HepG2 (cell line): ENCODE results near the gene ARL4D. TPM values are rescaled to one million over a fixed set of nuclear protein-coding genes. Genes with fewer than 3 reads are reported as not detected.

Source experiments
- ASH2L ChIP-seq: fragments of 300-600, 200-600 bp; sonication (generic); IDR thresholded peaks from 2 replicates; pipeline ENCODE4 v1.7.0; 2017; ENCODE audit warnings: low read depth, mild to moderate bottlenecking, moderate library complexity, mixed read lengths, low read length; ENCODE audit not compliant: insufficient read length
- DMAP1 ChIP-seq: IDR thresholded peaks from 2 replicates; pipeline ENCODE4 v1.6.1; 2016
- E2F1 ChIP-seq: sonication (generic); formaldehyde crosslinking; IDR thresholded peaks from 2 replicates; pipeline ENCODE4 v1.5.0; 2020; ENCODE audit warnings: missing genetic modification reagents
- NFIB ChIP-seq: sonication (generic); formaldehyde crosslinking; IDR thresholded peaks from 2 replicates; pipeline ENCODE4 v1.9.0; 2021; ENCODE audit warnings: missing genetic modification reagents, mild to moderate bottlenecking, borderline replicate concordance
- NPAS2 ChIP-seq: sonication (generic); formaldehyde crosslinking; IDR thresholded peaks from 2 replicates; pipeline ENCODE4 v1.8.0; 2022; ENCODE audit warnings: mild to moderate bottlenecking, missing genetic modification reagents, borderline replicate concordance
- NR2C2 ChIP-seq: sonication (generic); formaldehyde crosslinking; IDR thresholded peaks from 2 replicates; pipeline ENCODE4 v1.4.0; 2020; ENCODE audit warnings: missing genetic modification reagents, mild to moderate bottlenecking, moderate library complexity, borderline replicate concordance
- SMAD9 ChIP-seq: sonication (generic); formaldehyde crosslinking; IDR thresholded peaks from 2 replicates; pipeline ENCODE4 v1.5.1; 2020; ENCODE audit warnings: mild to moderate bottlenecking, missing genetic modification reagents
- SYNCRIP ChIP-seq: fragments of 200-400 bp; formaldehyde crosslinking; IDR thresholded peaks from 2 replicates; pipeline ENCODE4 v1.6.1; 2018; ENCODE audit warnings: mild to moderate bottlenecking, low read depth, low read length; ENCODE audit not compliant: insufficient read depth
- YEATS2 ChIP-seq: sonication (generic); formaldehyde crosslinking; IDR thresholded peaks from 2 replicates; pipeline ENCODE4 v1.4.0; 2020; ENCODE audit warnings: missing genetic modification reagents, borderline replicate concordance
- ZBTB21 ChIP-seq: sonication (generic); formaldehyde crosslinking; IDR thresholded peaks from 2 replicates; pipeline ENCODE4 v1.4.0; 2020; ENCODE audit warnings: missing genetic modification reagents
- ZFP36L2 ChIP-seq: sonication (generic); formaldehyde crosslinking; IDR thresholded peaks from 2 replicates; pipeline ENCODE4 v1.4.0; 2020; ENCODE audit warnings: missing genetic modification reagents
- ZMYM3 ChIP-seq: sonication (generic); formaldehyde crosslinking; IDR thresholded peaks from 2 replicates; pipeline ENCODE4 v1.5.1; 2020; ENCODE audit warnings: mild to moderate bottlenecking, missing genetic modification reagents
- ZNF318 ChIP-seq: sonication (generic); formaldehyde crosslinking; IDR thresholded peaks from 2 replicates; pipeline ENCODE4 v1.4.0; 2020; ENCODE audit warnings: mild to moderate bottlenecking, missing genetic modification reagents
- polyA plus RNA-seq, 8 experiments: library from polyadenylated mRNA; depleted of rRNA in 3 of 8; stranded (reverse) in 7 of 8; unstranded in 1 of 8; fragments of >200 nt; fragmentation: Illumina TruSeq in 4 of 8; extraction: Trizol in 4 of 8; gene quantifications; 2 replicates each; pipeline versions ENCODE4 v1.2.1 to v1.2.3, GENCODE V29; 2011 to 2016; ENCODE audit warnings: low read depth in 4 of 8, missing spikeins in 1 of 8, mixed read lengths in 1 of 8; ENCODE audit not compliant: insufficient read depth in 1 of 8
- total RNA-seq, 5 experiments: library from RNA; depleted of rRNA; stranded (reverse); fragments of >200 nt; fragmentation: Illumina TruSeq; extraction: Trizol; gene quantifications; 2 replicates each; pipeline ENCODE4 v1.2.3, GENCODE V29; 2016; ENCODE audit warnings: low read depth in 1 of 5
- TF ChIP-seq, protein P1 (sequence below): sonication (generic); formaldehyde crosslinking; IDR thresholded peaks from 2 replicates; pipeline ENCODE4 v1.4.0; 2020; ENCODE audit warnings: missing genetic modification reagents
- TF ChIP-seq, protein P2 (sequence below): sonication (generic); formaldehyde crosslinking; IDR thresholded peaks from 2 replicates; pipeline ENCODE4 v1.9.0; 2022; ENCODE audit warnings: missing genetic modification reagents, mild to moderate bottlenecking, borderline replicate concordance

Gene ARL4D
- total and polyA plus RNA-seq, 2 of the 13 experiments (the other 11 are each of a cell fraction or from before 2014, with no cell fraction given), result 9.0 to 25.9 TPM

- TF ChIP-seq ZNF318 (CRISPR knock-in tag) (peak; percentile 99), YEATS2 (CRISPR knock-in tag) (peak; percentile 88; the same call in 1 of the 2 replicates), E2F1 (no peak), ZBTB21 (CRISPR knock-in tag) (peak; percentile 56; the same call in 1 of the 2 replicates), DMAP1 (CRISPR knock-in tag) (peak; percentile 58; the same call in 1 of the 2 replicates), ASH2L (no peak), SYNCRIP (no peak), NR2C2 (CRISPR knock-in tag) (peak; percentile 78; the same call in 1 of the 2 replicates), ZFP36L2 (CRISPR knock-in tag) (peak; percentile 91; the same call in 1 of the 2 replicates), NPAS2 (CRISPR knock-in tag) (no peak), ZMYM3 (CRISPR knock-in tag) (no peak), NFIB (CRISPR knock-in tag) (no peak), SMAD9 (CRISPR knock-in tag) (peak; percentile 76; the same call in 1 of the 2 replicates)
- TF ChIP-seq, protein P1, sequence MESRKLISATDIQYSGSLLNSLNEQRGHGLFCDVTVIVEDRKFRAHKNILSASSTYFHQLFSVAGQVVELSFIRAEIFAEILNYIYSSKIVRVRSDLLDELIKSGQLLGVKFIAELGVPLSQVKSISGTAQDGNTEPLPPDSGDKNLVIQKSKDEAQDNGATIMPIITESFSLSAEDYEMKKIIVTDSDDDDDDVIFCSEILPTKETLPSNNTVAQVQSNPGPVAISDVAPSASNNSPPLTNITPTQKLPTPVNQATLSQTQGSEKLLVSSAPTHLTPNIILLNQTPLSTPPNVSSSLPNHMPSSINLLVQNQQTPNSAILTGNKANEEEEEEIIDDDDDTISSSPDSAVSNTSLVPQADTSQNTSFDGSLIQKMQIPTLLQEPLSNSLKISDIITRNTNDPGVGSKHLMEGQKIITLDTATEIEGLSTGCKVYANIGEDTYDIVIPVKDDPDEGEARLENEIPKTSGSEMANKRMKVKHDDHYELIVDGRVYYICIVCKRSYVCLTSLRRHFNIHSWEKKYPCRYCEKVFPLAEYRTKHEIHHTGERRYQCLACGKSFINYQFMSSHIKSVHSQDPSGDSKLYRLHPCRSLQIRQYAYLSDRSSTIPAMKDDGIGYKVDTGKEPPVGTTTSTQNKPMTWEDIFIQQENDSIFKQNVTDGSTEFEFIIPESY (CRISPR knock-in tag), result peak; percentile 72
- TF ChIP-seq, protein P2, sequence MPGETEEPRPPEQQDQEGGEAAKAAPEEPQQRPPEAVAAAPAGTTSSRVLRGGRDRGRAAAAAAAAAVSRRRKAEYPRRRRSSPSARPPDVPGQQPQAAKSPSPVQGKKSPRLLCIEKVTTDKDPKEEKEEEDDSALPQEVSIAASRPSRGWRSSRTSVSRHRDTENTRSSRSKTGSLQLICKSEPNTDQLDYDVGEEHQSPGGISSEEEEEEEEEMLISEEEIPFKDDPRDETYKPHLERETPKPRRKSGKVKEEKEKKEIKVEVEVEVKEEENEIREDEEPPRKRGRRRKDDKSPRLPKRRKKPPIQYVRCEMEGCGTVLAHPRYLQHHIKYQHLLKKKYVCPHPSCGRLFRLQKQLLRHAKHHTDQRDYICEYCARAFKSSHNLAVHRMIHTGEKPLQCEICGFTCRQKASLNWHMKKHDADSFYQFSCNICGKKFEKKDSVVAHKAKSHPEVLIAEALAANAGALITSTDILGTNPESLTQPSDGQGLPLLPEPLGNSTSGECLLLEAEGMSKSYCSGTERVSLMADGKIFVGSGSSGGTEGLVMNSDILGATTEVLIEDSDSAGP, result peak; percentile 84
Measured at GRCh38 chr17:43360739-43361505, 37.9 kb upstream of the ARL4D start (continued).
